T-helper 1 cell treated with Interleukin-12 subunit alpha and Interleukin-12 subunit beta and Interleukin-4 antibody, amounts not matched to agents 30 μg/mL and 1 μg/mL, for 36 hours (primary cell): ENCODE data around the gene ATP9B.
"Not testable (repeated sequence)": the region's sequence is repeated elsewhere in the genome, so short reads cannot be mapped to it uniquely, and the experiment has no call there.

Experiments
- H3K27ac Mint-ChIP-seq: one replicate; pipeline ENCODE4 v1.8.0; 2021; ENCODE audit warnings: mild to moderate bottlenecking, mixed read lengths
- H3K27me3 Mint-ChIP-seq: one replicate; pipeline ENCODE4 v1.8.0; 2021; ENCODE audit warnings: low read depth, mixed read lengths
- H3K36me3 Mint-ChIP-seq: one replicate; pipeline ENCODE4 v1.8.0; 2021; ENCODE audit warnings: low read depth, mixed read lengths
- H3K4me1 Mint-ChIP-seq: one replicate; pipeline ENCODE4 v1.8.0; 2021; ENCODE audit warnings: low read depth, mixed read lengths
- H3K4me3 Mint-ChIP-seq: one replicate; pipeline ENCODE4 v1.8.0; 2021; ENCODE audit warnings: mild to moderate bottlenecking, moderate library complexity, mixed read lengths
- H3K9me3 Mint-ChIP-seq: one replicate; pipeline ENCODE4 v1.8.0; 2021; ENCODE audit warnings: mixed read lengths

Gene ATP9B

GRCh38 chr18:79058007-79058406 lies 11.2 kb upstream of the ATP9B start:
- Mint-ChIP-seq H3K4me3 (no peak overlapping the region), H3K27ac (no peak overlapping the region), H3K4me1 (no peaks in the 10 kb centered on the region), H3K27me3 (peaks cover 5% of the 10 kb centered on the region), H3K36me3 (no peaks in the 10 kb centered on the region), H3K9me3 (no peaks in the 10 kb centered on the region)

GRCh38 chr18:79062806-79063205 lies 6.4 kb upstream of the ATP9B start:
- H3K36me3 Mint-ChIP-seq = peaks cover 21% of the 10 kb centered on the region
- H3K9me3 Mint-ChIP-seq = peaks cover 23% of the 10 kb centered on the region
- H3K4me1 Mint-ChIP-seq = peaks cover 6% of the 10 kb centered on the region
- no peak overlapping the region for H3K4me3 Mint-ChIP-seq
- no peak overlapping the region for H3K27ac Mint-ChIP-seq
- peaks cover 28% of the 10 kb centered on the region for H3K27me3 Mint-ChIP-seq

GRCh38 chr18:79064228-79064627 lies 5.0 kb upstream of the ATP9B start:
- Mint-ChIP-seq H3K9me3 (peaks cover 23% of the 10 kb centered on the region), H3K27me3 (peaks cover 28% of the 10 kb centered on the region), H3K4me1 (peaks cover 10% of the 10 kb centered on the region), H3K27ac (no peak overlapping the region), H3K4me3 (no peak overlapping the region), H3K36me3 (peaks cover 23% of the 10 kb centered on the region)

GRCh38 chr18:79065802-79066201 lies 3.4 kb upstream of the ATP9B start:
- H3K27ac Mint-ChIP-seq = no peak overlapping the region
- H3K9me3 Mint-ChIP-seq = peaks cover 23% of the 10 kb centered on the region
- peaks cover 17% of the 10 kb centered on the region for H3K4me1 Mint-ChIP-seq
- peak overlapping the region; percentile 16 for H3K4me3 Mint-ChIP-seq
- peaks cover 23% of the 10 kb centered on the region for H3K36me3 Mint-ChIP-seq
- peaks cover 26% of the 10 kb centered on the region for H3K27me3 Mint-ChIP-seq

GRCh38 chr18:79067611-79068010 lies 1.6 kb upstream of the ATP9B start:
- peaks cover 24% of the 10 kb centered on the region for H3K36me3 Mint-ChIP-seq
- H3K27ac Mint-ChIP-seq = peak overlapping the region; percentile 100
- peaks cover 23% of the 10 kb centered on the region for H3K9me3 Mint-ChIP-seq
- peaks cover 22% of the 10 kb centered on the region for H3K27me3 Mint-ChIP-seq
- H3K4me1 Mint-ChIP-seq = peaks cover 22% of the 10 kb centered on the region
- peak overlapping the region; percentile 94 for H3K4me3 Mint-ChIP-seq

GRCh38 chr18:79068341-79068936 lies 755 bp upstream of the ATP9B start:
- peak overlapping the region; percentile 100 for H3K27ac Mint-ChIP-seq
- peaks cover 22% of the 10 kb centered on the region for H3K4me1 Mint-ChIP-seq
- peaks cover 22% of the 10 kb centered on the region for H3K27me3 Mint-ChIP-seq
- peak overlapping the region; percentile 94 for H3K4me3 Mint-ChIP-seq
- H3K36me3 Mint-ChIP-seq = peaks cover 27% of the 10 kb centered on the region
- H3K9me3 Mint-ChIP-seq = peaks cover 23% of the 10 kb centered on the region

- H3K4me3 Mint-ChIP-seq = peak overlapping the region; percentile 88
- H3K27ac Mint-ChIP-seq = peak overlapping the region; percentile 87
- peaks cover 25% of the 10 kb centered on the region for H3K4me1 Mint-ChIP-seq
- H3K9me3 Mint-ChIP-seq = peaks cover 23% of the 10 kb centered on the region
- peaks cover 22% of the 10 kb centered on the region for H3K27me3 Mint-ChIP-seq
- H3K36me3 Mint-ChIP-seq = peaks cover 34% of the 10 kb centered on the region
These were observed 540 bp downstream of the ATP9B start for GRCh38 chr18:79069717-79070151.

- peaks cover 22% of the 10 kb centered on the region for H3K9me3 Mint-ChIP-seq
- peak overlapping the region; percentile 88 for H3K4me3 Mint-ChIP-seq
- peak overlapping the region; percentile 73 for H3K27ac Mint-ChIP-seq
- peaks cover 22% of the 10 kb centered on the region for H3K27me3 Mint-ChIP-seq
- H3K4me1 Mint-ChIP-seq = peaks cover 25% of the 10 kb centered on the region
- H3K36me3 Mint-ChIP-seq = peaks cover 34% of the 10 kb centered on the region
These were observed 1.3 kb downstream of the ATP9B start for GRCh38 chr18:79070486-79070885.

GRCh38 chr18:79071037-79071436 lies 1.8 kb downstream of the ATP9B start:
- Mint-ChIP-seq H3K4me3 (peak overlapping the region; percentile 88), H3K36me3 (peaks cover 28% of the 10 kb centered on the region), H3K27ac (peak overlapping the region; percentile 73), H3K9me3 (peaks cover 16% of the 10 kb centered on the region), H3K4me1 (peaks cover 26% of the 10 kb centered on the region), H3K27me3 (peaks cover 16% of the 10 kb centered on the region)

- Mint-ChIP-seq H3K4me3 (no peak overlapping the region), H3K27me3 (peaks cover 10% of the 10 kb centered on the region), H3K27ac (no peak overlapping the region), H3K36me3 (peaks cover 23% of the 10 kb centered on the region), H3K4me1 (peaks cover 28% of the 10 kb centered on the region), H3K9me3 (peaks cover 10% of the 10 kb centered on the region)
These were observed 2.5 kb downstream of the ATP9B start for GRCh38 chr18:79071503-79072210.

GRCh38 chr18:79072655-79073054 lies 3.5 kb downstream of the ATP9B start:
- not testable (repeated sequence) for H3K27me3 Mint-ChIP-seq, H3K9me3 Mint-ChIP-seq, H3K27ac Mint-ChIP-seq, H3K4me3 Mint-ChIP-seq
- peaks cover 13% of the 10 kb centered on the region for H3K36me3 Mint-ChIP-seq
- peaks cover 28% of the 10 kb centered on the region for H3K4me1 Mint-ChIP-seq

GRCh38 chr18:79077181-79077580 lies 8.0 kb downstream of the ATP9B start:
- Mint-ChIP-seq H3K9me3 (peaks cover 14% of the 10 kb centered on the region), H3K27ac (no peak overlapping the region), H3K4me3 (no peak overlapping the region), H3K36me3 (peaks cover 50% of the 10 kb centered on the region), H3K27me3 (no peaks in the 10 kb centered on the region), H3K4me1 (peaks cover 15% of the 10 kb centered on the region)

- H3K36me3 Mint-ChIP-seq = peaks cover 50% of the 10 kb centered on the region
- H3K4me1 Mint-ChIP-seq = peaks cover 15% of the 10 kb centered on the region
- H3K27ac Mint-ChIP-seq, H3K4me3 Mint-ChIP-seq, H3K27me3 Mint-ChIP-seq: not testable (repeated sequence)
- H3K9me3 Mint-ChIP-seq = peaks cover 18% of the 10 kb centered on the region
These were observed 9.6 kb downstream of the ATP9B start for GRCh38 chr18:79078791-79079190.

GRCh38 chr18:79092874-79093273 lies 23.7 kb downstream of the ATP9B start:
- Mint-ChIP-seq H3K9me3 (peaks cover 5% of the 10 kb centered on the region), H3K4me1 (peaks cover 2% of the 10 kb centered on the region), H3K4me3 (no peak overlapping the region), H3K36me3 (peaks cover 4% of the 10 kb centered on the region), H3K27ac (no peak overlapping the region), H3K27me3 (no peaks in the 10 kb centered on the region)

- Mint-ChIP-seq H3K27ac (no peak overlapping the region), H3K4me1 (peaks cover 2% of the 10 kb centered on the region), H3K4me3 (no peak overlapping the region), H3K36me3 (peaks cover 8% of the 10 kb centered on the region), H3K27me3 (no peaks in the 10 kb centered on the region), H3K9me3 (peaks cover 10% of the 10 kb centered on the region)
These were observed 24.8 kb downstream of the ATP9B start for GRCh38 chr18:79093986-79094385.
